Measurements from ENCODE around the gene FOXF2. TPM values are rescaled to one million over a fixed set of nuclear protein-coding genes. Genes with fewer than 3 reads are reported as not detected.
"Not testable (repeated sequence)": the region's sequence is repeated elsewhere in the genome, so short reads cannot be mapped to it uniquely, and the experiment has no call there.

Gene FOXF2
- polyA plus RNA-seq, 3 donors from 2014 or later: not detected

DNA sequence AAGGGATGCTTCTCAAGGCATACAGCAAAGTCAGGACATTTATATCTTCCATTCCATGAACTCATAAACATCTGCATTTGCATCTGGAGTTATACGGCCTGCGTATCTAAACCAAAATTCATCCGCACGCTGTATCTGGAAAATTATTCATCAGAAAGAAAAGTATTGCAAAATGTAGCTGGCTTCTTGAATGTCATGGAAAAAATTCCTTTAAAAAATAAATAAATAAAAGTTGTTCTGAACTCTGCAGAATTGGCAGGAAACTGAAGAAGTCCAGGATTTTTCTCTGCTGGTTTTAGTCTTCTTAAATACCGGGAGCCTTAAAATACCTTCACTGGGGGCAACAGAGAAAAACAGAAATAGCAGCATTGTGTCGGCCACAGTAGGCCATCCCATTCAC is 23.7 kb upstream of the FOXF2 start:
- DNase-seq: no peak
- no peak overlapping the region for H3K27ac Mint-ChIP-seq
- H3K36me3 Mint-ChIP-seq: no peaks in the 10 kb centered on the region
- no peaks in the 10 kb centered on the region for H3K4me1 Mint-ChIP-seq
- no peak overlapping the region for H3K4me3 Mint-ChIP-seq
- no peaks in the 10 kb centered on the region for H3K9me3 Mint-ChIP-seq
- H3K27me3 Mint-ChIP-seq (ENCODE audit: low read depth in 3 of 3): peaks cover 3 to 16% (median 3%) of the 10 kb centered on the region in 3 donors

DNA sequence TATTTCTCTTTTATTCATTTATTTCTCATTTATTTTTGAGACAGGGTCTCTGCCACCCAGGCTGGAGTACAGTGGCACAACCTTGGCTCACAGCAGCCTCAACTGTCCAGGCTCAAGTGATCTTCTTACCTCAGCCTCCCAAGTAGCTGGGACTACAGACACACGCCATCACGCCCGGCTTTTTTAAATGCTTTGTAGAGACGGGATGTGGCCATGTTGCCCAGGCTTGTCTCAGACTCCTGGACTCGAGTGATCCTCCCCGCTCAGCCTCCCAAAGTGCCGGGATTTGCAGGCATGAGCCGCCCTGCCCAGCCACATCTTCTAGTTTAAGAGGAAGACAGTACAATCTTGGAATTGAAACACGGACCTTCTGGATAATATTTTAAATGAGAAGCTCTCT is 21.6 kb upstream of the FOXF2 start:
- no peaks in the 10 kb centered on the region for H3K9me3 Mint-ChIP-seq
- no peak overlapping the region for H3K4me3 Mint-ChIP-seq
- no peak overlapping the region for H3K27ac Mint-ChIP-seq
- no peaks in the 10 kb centered on the region for H3K36me3 Mint-ChIP-seq
- H3K4me1 Mint-ChIP-seq: no peaks in the 10 kb centered on the region
- DNase-seq: no peak
- H3K27me3 Mint-ChIP-seq (ENCODE audit: low read depth in 3 of 3): peaks cover 6 to 19% (median 9%) of the 10 kb centered on the region in 3 donors

DNA sequence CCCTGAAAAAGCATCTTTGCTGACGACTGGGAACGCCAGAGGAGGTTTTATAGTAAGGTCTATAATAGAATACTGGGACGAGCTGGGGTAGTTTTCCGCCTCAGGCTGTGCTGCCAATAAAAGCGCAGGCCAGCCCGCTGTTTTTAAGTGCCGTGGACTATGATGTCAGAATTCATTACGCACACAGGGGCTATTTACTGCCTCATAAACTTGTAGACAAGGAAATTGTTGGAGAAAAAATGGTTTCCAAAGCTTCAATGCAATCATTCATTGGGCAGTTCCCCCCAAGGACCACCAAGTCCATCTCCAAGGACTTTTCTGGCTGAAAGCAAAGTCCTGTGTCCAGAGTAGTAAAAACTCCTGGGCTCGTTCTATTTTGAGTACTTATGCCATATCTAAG is 20.4 kb upstream of the FOXF2 start:
- Mint-ChIP-seq H3K9me3 (no peaks in the 10 kb centered on the region), H3K27me3 (ENCODE audit: low read depth in 3 of 3) (peaks cover 8 to 18% (median 16%) of the 10 kb centered on the region in 3 donors), H3K4me3 (no peak overlapping the region), H3K4me1 (no peaks in the 10 kb centered on the region), H3K36me3 (no peaks in the 10 kb centered on the region), H3K27ac (no peak overlapping the region)
- DNase-seq: no peak

DNA sequence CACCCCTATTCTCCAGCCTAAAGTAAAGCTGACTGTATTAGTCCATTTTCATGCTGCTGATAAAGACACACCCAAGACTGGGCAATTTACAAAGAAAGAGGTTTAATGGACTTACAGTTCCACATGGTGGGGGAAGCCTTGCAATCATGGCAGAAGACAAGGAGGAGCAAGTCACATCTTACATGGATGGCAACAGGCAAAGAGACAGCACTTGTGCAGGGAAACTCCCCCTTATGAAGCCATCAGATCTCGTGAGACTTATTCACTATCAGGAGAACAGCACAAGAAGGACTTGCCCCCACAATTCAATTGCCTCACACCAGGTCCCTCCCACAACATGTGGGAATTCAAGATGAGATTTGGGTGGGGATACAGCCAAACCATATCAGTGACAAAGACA is 19.7 kb upstream of the FOXF2 start:
- H3K4me1 Mint-ChIP-seq, H3K9me3 Mint-ChIP-seq, DNase-seq, H3K27ac Mint-ChIP-seq, H3K36me3 Mint-ChIP-seq, H3K4me3 Mint-ChIP-seq: not testable (repeated sequence)
- H3K27me3 Mint-ChIP-seq (ENCODE audit: low read depth in 3 of 3): peaks cover 9 to 23% (median 17%) of the 10 kb centered on the region in 3 donors

DNA sequence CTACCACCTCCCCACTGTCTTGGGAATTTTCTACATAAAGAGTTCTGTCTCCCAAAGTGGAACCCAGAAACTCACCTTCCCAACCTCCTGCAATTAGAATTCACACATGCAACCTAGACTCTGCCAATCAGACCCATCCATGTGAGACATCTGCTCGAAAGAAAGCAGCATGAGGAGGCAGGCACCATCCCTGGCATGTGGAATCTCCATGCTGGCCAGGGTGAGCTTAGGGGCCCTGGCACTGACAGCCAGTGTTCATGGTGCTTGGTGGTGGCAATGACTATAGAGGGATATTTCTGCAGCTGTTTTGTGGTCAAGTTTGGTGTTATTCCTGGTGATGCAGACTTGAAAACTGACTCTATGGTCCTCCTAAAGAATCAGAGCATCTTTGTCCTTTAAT is 17.4 kb upstream of the FOXF2 start:
- H3K9me3 Mint-ChIP-seq: peaks cover 0 to 2% (median 0%) of the 10 kb centered on the region in 6 donors
- H3K4me3 Mint-ChIP-seq: no peak overlapping the region
- no peak overlapping the region for H3K27ac Mint-ChIP-seq
- H3K27me3 Mint-ChIP-seq (ENCODE audit: low read depth in 3 of 3): peaks cover 13 to 26% (median 23%) of the 10 kb centered on the region in 3 donors
- H3K4me1 Mint-ChIP-seq: no peaks in the 10 kb centered on the region
- DNase-seq: no peak
- H3K36me3 Mint-ChIP-seq: no peaks in the 10 kb centered on the region

DNA sequence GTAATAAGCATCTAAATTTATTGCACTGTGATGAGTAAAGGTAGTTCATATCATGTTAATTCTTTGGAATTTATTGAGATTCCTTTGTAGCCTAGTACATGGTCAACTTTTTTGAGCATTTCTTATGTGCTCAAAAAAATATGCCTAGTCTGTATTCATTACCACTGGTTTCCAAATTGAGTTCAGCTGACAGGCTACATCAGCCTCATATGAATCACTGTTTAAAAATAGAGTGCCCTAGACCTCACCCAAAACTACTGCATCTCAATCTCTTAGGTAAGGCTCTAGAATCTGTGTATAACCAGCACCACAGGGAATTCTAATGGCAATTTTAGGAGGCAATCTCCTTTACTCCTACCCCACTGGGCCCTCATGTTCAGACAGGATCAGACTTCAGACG is 16.7 kb upstream of the FOXF2 start:
- Mint-ChIP-seq H3K4me1 (no peaks in the 10 kb centered on the region), H3K27me3 (ENCODE audit: low read depth in 3 of 3) (peaks cover 18 to 30% (median 28%) of the 10 kb centered on the region in 3 donors), H3K9me3 (peaks cover 0 to 2% (median 0%) of the 10 kb centered on the region in 6 donors), H3K36me3 (no peaks in the 10 kb centered on the region), H3K4me3 (no peak overlapping the region), H3K27ac (no peak overlapping the region)
- no peak for DNase-seq

DNA sequence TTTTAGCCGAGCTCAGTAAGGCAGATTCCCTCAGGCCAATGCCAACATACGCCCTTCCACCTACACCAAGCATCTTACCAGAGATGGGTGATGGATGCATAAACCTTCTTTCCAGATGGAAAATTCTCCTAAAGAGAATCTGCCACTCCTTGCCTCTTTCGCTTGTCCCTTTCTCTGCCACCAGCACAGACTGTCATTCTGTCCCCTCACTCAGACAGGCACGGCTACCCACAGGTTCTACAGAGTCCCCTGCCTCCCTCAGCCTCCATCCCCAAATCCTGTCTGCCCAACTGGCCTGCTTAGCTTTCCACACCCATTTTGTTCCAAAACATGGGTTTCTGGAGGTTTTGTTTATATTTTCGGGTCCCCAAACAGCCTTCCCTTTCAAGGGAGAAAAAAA is 12.7 kb upstream of the FOXF2 start:
- Mint-ChIP-seq H3K4me1 (peaks cover 9 to 12% of the 10 kb centered on the region in 2 donors), H3K4me3 (no peak overlapping the region), H3K36me3 (no peaks in the 10 kb centered on the region), H3K27me3 (ENCODE audit: low read depth in 3 of 3) (peaks cover 24 to 45% (median 44%) of the 10 kb centered on the region in 3 donors), H3K9me3 (peaks cover 0 to 2% (median 0%) of the 10 kb centered on the region in 6 donors), H3K27ac (no peak overlapping the region)
- no peak for DNase-seq

DNA sequence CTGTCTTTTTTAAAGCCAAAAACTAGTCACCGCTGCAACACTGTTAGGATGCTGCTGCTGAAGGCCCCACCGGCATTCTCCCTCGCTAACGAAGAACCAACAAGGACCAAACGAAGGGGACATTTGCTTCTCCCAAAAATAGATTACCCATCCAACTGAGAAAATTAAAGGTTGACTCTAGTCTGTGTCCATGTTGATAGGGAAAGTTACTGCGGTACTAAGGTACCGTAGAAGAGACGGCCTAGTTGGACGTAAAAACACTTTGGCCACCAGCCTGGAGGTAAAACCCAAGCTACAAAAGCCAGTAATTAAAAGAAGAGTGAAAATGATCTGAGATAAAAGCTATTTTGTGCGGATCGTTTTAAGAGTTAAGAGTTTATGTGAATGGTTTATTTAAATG is 11.8 kb upstream of the FOXF2 start:
- Mint-ChIP-seq H3K27ac (no peak overlapping the region), H3K4me3 (peak overlapping the region in 1 of 5 donors; percentile 25)
- DNase-seq: no peak

DNA sequence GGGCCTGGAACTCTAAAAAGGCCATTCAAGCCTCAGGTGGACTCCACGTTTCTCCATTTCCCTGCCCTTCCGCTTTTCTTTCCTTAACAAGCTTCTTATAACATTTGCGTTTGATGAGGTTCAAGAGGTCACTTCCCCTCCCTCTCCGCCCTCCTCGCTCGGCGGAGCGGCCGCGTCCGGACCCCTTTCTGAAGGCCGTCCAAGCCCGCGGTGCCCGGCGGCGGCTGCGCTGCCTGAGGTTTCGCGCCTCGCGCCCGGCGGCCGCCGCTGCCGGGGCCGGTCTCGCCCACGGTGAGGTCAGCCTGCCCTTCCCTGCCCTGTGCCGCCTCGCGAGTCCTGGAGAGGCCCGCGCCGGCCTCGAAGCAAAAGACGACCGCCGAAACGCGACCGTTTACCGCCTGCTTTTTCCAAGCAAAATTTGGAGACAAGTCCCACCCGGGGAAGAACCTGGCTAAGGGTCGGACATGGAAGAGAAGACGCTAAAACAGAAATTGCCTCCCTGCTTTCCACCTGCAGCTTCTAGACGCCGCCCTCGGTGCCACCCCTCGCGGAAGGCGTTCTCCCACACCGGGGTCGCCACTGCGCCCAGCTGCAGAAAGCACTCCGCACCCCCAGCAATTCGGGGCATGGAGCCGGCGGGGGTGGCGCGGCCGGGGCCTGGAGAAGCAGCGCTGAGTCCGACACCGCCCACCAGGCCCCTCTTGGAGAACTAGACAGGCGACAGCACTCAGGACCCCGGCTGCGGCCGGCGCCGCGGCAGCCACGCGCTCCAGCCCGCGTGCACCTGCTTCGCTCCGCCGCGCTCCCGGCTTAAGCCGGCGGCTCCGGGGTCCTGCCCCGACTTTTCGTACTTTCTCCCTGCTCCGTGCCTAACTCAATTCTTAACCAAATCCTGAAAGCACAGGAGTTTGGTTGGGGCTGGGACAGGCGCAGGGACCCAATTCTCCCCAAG is 11.0 kb upstream of the FOXF2 start:
- DNase-seq: no peak
- Mint-ChIP-seq H3K36me3 (no peaks in the 10 kb centered on the region), H3K9me3 (peaks cover 0 to 2% (median 0%) of the 10 kb centered on the region in 6 donors), H3K4me1 (peaks cover 9 to 12% of the 10 kb centered on the region in 2 donors), H3K27ac (no peak overlapping the region), H3K27me3 (ENCODE audit: low read depth in 3 of 3) (peaks cover 22 to 39% (median 38%) of the 10 kb centered on the region in 3 donors), H3K4me3 (peak overlapping the region in 1 of 5 donors; percentile 23)

More for the DNA sequence above, 11.8 kb upstream of the FOXF2 start:
- peaks cover 0 to 2% (median 0%) of the 10 kb centered on the region in 6 donors for H3K9me3 Mint-ChIP-seq
- peaks cover 9 to 12% of the 10 kb centered on the region in 2 donors for H3K4me1 Mint-ChIP-seq
- no peaks in the 10 kb centered on the region for H3K36me3 Mint-ChIP-seq
- peaks cover 22 to 43% (median 41%) of the 10 kb centered on the region in 3 donors for H3K27me3 Mint-ChIP-seq (ENCODE audit: low read depth in 3 of 3)

DNA sequence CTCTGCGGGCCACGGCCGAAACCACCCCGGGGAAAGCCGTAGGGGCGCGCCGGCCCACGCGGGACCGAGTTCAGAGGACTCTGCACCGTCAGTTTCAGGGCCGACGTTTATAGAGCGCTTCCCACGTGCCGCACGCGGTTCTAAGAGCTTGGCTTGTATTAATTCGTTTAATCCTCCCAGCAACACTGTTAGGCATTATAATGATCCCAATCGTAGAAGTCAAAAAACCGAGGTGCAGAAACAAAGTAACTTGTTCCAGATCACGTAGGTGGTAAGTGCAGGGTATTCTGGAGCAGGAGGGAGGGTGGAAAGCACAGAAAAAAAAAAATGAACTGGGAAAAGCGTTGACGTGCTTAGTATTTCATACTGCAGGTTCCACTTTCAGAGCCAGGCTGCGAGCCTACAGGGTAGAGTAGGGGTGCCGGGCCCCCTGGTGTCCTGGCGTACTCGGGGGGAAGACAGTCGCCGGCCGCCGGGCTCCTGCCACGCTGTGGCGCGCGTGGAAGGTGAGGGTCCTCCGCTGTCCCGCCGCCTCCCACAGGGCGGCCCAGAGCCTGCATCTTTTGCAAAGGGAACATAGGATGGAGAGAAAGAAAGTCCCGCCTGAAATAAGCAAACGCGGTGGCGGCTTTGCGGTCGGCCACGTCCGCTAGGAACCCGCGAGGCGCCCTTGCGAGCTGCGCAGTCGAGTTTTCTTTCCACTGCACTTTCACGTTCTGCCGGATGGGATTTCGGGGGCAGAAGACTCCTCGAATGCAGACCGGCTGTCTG is 10.2 kb upstream of the FOXF2 start:
- peak overlapping the region in 3 of 5 donors; percentile 21 to 29 (median 23) for H3K4me3 Mint-ChIP-seq
- H3K27ac Mint-ChIP-seq: no peak overlapping the region
- H3K4me1 Mint-ChIP-seq: peaks cover 9 to 12% of the 10 kb centered on the region in 2 donors
- H3K9me3 Mint-ChIP-seq: peaks cover 0 to 2% (median 0%) of the 10 kb centered on the region in 6 donors
- no peak for DNase-seq
- H3K36me3 Mint-ChIP-seq: no peaks in the 10 kb centered on the region
- H3K27me3 Mint-ChIP-seq (ENCODE audit: low read depth in 3 of 3): peaks cover 19 to 40% (median 35%) of the 10 kb centered on the region in 3 donors

DNA sequence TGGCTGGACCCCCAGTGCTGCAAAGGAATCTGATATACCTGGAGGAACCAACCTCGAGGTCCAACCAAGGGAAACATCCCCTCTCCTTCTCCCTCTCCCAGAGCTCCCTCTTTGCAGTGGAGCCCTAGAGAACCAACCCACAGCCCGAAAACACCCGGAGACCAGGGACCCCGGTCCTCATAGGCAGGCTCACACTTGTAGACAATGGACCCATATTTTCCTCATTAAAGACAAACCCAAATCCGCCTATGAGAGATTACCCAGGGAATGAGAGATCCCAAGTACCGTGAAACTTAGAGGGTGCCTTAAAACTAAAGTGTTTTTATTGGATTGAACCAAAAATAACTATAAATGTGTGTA is 9.6 kb upstream of the FOXF2 start:
- Mint-ChIP-seq H3K4me3 (no peak overlapping the region), H3K27me3 (ENCODE audit: low read depth in 3 of 3) (peaks cover 18 to 36% (median 33%) of the 10 kb centered on the region in 3 donors), H3K4me1 (peaks cover 9 to 12% of the 10 kb centered on the region in 2 donors), H3K27ac (no peak overlapping the region), H3K9me3 (no peaks in the 10 kb centered on the region), H3K36me3 (no peaks in the 10 kb centered on the region)
- DNase-seq: no peak

DNA sequence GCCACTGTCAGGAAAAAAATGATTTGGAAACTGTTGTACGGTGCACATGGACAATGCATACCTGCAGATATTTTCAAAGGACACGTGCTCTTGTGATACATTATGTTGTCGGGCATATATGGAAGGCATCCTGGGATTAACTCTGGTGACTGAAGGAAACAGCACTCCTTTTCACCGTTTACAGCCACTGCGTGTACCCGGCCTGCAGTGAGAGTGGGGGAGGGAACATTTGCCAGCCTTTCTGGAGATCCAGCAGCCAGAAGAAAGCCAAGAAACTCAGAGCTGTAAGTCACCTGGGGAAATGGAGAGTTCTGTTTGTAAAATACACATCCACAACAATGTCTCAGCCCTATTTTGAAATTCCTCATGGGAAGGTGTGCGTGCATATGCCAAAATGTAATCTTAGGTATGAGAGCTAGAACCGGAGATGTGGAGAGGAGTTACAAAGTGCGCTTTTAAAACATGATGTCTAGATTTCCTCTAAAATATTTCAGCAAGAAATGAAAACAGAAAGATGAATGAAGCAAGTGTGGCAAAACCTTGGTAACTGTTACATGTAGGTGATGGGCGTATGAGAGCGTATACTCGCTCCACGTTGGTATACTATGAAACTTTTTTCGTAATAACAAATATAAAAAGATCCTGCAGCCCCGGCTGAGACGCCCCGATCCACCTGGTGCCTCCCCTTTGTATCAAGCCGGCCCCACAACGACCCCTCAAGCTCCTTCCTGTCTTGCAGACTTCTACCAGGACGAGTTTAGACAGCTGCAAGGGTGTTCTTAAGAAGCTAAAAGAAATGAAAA is 8.6 kb upstream of the FOXF2 start:
- peaks cover 0 to 2% (median 0%) of the 10 kb centered on the region in 3 donors for H3K36me3 Mint-ChIP-seq
- no peak overlapping the region for H3K27ac Mint-ChIP-seq

More for the DNA sequence above, 8.6 kb upstream of the FOXF2 start:
- Mint-ChIP-seq H3K4me1 (peaks cover 9 to 18% of the 10 kb centered on the region in 2 donors), H3K27me3 (ENCODE audit: low read depth in 3 of 3) (peaks cover 18 to 39% (median 34%) of the 10 kb centered on the region in 3 donors), H3K9me3 (no peaks in the 10 kb centered on the region), H3K4me3 (peak overlapping the region in 2 of 5 donors; percentile 6 to 48)
- no peak for DNase-seq

Measured in immature natural killer cell (primary cell).